GM19238 (cell line): Measurements from ENCODE around the gene PAFAH1B2.
"Not testable (repeated sequence)": the region's sequence is repeated elsewhere in the genome, so short reads cannot be mapped to it uniquely, and the experiment has no call there.

ENCODE experiments used
- DNase-seq: peaks from one replicate; pipeline ENCODE4 v3.0.0; 2011; ENCODE audit warnings: low spot score; ENCODE audit not compliant: insufficient read length

Gene PAFAH1B2

DNA sequence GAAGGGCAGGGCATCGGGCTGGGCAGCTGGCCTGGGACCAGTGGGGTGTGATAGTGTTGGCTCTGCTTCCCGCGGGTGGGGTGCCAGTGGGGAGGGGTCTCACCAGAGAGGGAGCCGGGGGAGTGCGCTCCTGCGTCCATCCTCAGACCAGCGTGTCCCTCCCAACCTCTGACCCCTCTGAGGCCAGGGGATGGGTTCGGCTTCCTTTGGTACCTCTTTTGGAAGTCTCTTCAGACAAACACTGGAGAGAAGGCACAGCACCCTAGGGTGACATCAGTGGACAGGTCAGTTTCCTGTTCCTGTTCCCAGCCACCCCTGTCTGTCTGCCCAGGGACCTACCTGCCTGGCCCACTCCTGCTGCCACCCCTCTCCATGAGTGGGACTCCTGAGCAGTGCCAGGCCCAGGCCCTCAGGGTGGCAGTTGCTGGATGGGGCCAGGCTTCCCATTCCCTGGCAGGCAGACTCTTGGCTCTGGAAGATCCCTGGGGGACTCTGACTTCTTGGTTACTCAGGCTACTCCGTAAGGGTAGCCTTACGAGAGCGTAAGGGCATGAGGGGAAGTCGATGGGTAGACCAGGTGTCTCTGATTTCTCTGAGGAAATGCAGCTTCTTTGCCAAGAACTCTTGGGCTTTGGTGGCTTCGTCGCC is 57.7 kb downstream of the PAFAH1B2 start:
- DNase-seq: no peak

DNA sequence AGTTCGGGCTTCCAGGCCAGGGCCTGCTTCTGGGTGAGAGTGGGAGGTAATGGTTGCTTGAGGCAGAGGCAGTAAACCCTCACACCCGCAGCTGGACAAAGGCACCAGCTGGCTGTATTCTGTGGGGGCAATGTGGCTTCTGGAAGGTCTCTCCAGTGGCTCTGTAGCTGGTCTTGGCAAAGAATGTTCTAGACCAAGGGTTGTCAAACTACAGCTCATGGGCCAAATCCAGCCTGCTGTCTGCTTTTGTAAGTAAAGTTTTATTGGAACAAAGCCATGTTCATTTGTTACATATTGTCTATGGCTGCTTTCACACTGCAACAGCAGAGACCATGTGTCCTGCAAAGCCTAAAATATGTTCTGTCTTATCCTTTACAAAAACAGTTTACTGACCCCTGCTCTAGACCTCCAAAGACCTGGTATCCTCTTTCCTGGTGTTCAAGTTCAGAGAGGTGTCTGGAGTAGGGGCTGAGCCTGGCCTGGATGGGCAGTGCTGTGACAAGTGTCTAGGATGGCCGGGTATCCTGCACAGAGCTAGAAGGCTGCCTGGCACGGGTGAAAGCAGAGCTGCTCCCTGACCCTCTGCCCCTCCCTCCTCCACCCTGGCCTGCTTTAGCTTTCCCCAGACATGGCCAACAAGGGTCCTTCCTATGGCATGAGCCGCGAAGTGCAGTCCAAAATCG is 58.4 kb downstream of the PAFAH1B2 start:
- no peak for DNase-seq

DNA sequence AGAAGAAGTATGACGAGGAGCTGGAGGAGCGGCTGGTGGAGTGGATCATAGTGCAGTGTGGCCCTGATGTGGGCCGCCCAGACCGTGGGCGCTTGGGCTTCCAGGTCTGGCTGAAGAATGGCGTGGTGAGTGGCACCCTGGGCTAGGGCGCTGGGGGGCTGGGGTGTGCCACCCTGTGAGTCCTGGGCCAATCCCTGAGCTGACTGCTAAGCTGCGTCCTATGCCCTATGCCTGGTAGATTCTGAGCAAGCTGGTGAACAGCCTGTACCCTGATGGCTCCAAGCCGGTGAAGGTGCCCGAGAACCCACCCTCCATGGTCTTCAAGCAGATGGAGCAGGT is 59.0 kb downstream of the PAFAH1B2 start:
- no peak for DNase-seq

DNA sequence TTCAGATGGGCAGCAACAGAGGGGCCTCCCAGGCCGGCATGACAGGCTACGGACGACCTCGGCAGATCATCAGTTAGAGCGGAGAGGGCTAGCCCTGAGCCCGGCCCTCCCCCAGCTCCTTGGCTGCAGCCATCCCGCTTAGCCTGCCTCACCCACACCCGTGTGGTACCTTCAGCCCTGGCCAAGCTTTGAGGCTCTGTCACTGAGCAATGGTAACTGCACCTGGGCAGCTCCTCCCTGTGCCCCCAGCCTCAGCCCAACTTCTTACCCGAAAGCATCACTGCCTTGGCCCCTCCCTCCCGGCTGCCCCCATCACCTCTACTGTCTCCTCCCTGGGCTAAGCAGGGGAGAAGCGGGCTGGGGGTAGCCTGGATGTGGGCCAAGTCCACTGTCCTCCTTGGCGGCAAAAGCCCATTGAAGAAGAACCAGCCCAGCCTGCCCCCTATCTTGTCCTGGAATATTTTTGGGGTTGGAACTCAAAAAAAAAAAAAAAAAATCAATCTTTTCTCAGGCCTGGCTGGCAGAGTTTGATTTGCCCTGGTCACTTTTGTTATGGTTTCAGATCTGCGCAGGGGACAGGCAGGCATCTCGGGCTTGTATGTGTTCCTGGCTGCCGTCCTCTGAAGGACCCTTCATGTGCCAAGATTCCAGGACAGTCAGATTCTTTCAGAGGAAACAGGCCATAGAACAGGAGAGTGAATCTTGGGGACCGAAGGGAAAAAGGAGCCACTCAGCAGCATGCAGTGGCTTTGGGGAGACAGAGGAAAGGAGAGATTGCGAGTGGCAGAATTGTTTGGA is 60.4 kb downstream of the PAFAH1B2 start:
- DNase-seq: no peak

DNA sequence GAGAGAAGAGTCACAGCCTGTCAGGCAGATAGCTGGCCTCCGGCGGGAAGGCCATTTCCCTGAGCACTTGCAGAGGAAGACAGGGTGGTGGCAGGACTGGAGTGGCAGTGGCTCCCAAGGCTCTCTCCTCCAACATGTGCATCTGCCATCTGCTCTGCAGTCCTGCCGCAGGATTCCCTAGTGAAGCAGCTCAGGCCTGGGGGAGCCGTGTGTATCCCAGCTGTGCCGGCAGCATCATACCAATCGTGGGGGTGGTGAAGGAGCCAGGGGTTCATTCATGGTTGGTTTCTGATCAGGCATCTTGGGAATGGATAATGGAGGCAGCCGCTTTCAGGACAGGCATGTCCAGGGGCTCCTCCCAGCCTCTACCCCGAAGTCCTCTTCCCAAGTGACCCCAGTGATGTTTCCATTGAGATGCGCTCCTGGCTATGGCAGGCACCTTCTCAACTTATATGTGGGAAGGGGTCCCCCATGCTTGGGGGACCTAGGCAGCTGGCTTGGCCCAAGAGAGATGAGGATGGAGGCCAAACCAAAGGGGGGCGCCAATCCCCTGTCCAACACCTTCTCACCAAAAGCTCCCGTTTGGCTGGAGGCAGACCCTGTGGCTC is 61.2 kb downstream of the PAFAH1B2 start:
- DNase-seq: no peak

DNA sequence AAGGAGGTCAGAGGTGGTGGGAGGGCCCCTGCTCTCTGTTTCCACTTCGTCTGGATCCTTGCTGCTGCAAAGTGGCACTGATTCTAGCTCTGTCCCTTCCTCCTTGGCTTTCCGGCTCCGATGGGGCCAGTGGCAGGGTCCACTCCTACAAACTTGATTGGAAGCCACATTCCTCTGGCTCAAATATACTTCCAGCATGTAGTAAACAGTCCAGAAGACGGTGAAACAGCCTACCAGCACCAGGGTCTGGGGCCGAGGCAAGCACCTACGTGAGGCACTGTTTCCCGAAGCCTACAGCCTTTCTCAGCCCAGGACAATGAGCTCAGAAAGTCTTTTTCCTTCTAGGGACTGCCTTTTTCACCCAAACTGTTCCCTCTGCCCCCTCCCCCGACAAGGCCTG is 62.0 kb downstream of the PAFAH1B2 start:
- not testable (repeated sequence) for DNase-seq

DNA sequence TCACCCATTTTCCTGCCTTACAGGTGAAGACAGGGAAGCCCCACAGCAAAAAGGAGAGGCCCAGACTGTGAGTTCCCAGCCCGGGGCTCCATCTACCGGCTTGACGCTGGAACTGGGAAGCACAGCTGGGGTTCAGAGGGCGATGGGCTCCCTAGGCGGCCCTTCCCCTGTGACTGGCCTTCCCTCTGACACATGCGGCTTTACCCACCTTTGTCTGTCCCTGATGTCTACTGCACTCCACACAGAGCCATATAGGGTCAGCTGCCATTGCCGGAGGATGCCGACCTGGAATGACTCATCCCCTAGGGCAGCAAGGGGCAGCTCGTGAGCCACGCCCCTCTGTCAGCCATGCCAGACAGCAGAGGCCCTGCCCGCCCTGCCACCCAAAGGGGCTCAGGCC is 62.8 kb downstream of the PAFAH1B2 start:
- not testable (repeated sequence) for DNase-seq

DNA sequence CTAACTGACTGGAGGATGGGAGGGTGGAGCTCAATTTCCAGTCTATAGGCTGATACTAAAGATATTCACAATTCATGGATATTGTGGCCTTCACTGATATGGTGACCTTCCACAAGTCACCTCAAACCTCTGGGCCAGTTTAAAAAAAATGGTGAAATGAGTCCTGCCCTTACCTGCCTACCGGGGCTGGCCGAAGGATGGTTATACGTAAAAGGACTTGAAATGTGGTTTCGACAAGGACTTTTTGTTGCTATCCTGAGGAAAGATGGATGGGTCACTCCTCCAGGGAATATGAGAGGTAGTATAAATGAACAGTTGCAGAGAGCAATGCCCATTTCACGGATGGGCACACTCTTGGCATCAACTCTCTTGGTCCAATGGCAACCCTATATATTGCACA is 63.4 kb downstream of the PAFAH1B2 start:
- not testable (repeated sequence) for DNase-seq

DNA sequence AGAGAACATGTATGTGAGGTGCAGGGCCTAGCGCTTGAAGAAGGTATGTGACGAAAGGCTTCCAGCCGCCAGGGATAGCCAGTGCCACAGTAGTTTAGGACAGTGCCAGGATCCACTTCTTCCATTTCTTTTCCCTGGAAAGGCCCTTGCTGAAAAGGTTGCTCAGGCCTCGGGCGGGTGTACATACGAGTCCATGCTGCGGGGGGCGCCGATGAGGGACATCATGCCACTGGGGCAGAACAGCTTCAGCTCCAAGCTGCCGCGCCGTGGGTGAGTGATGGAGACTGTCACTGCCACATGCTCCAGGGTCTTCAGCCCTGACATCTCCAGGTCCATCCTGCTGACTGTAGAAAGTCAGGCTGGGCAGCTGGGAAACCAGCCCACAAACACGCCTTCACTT is 64.6 kb downstream of the PAFAH1B2 start:
- not testable (repeated sequence) for DNase-seq

DNA sequence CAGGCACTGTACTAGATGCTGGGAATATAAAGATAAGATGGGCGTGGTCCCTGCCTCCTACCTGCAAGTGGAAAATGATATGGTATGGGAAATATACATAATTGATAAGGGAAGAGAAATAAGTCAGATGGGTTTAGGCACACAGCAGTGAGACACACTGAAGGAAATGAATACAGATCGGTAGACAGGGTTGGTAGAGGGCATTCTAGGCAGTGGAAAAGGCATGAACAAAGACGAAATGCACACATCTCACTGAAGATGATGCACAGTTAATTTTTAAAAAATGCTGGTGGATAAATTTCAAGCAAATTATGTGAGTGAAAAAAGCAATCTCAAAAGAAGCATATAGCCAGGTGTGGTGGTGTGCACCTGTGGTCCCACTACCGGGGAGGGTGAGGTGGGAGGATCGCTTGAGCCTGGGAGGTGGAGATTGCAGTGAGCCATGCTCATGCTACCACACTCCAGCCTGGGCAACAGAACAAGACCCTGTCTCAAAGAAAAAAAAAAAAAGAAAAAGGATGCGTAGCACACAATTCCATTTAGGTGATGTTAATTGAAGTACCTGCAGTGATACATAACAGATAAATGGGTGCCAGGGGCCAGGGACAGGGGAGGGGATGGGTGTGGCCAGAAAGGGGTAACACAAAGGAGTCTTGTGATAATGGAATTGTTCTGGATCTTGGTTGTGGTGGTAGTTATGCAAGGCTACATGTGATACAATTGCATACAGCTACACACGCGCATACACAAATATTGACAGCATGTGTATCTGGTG is 65.5 kb downstream of the PAFAH1B2 start:
- not testable (repeated sequence) for DNase-seq

DNA sequence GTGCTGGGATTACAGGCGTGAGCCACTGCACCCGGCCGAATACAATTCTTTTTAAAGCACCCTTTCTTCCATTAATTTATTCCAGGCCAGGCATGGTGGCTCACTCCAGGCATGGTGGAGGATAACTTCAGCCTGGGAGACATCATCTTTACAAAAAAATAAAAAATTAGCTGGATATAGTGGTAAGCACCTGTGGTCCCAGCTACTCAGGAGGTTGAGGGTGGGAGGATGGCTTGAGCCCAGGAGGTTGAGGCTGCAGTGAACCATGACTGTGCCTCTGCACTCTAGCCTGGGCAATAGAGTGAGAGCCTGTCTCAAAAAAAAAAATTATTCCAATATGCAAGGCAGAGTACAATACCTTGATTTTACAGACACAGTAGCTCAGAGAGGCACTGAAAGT is 66.5 kb downstream of the PAFAH1B2 start:
- no peak for DNase-seq

DNA sequence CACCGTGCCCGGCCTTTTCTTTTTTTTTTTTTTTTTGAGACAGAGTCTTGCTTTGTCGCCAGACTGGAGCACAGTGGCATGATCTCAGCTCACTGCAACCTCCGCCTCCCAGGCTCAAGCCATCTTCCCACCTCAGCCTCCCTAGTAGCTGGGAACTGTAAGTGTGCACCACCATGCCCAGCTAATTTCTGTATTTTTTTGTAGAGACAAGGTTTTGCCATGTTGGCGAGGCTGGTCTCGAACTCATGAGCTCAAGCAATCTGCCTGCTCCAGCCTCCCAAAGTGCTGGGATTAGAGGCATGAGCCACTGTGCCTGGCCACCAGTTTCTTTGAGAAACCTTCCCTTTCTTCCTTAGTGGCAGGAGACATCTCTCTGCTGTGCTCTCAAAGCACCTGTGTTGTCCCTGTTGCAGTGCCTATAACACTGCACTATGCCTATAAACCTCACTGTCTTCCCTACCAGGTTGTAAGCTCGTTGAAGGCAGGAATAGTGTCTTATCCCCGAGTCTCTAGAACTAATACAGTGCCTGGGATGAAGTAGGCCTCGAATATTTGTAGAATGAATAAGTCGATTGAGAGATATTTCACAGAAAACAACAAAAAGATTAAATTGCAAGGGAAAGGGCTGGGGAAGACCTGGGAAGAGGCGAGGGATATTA is 68.7 kb downstream of the PAFAH1B2 start:
- DNase-seq: no peak

DNA sequence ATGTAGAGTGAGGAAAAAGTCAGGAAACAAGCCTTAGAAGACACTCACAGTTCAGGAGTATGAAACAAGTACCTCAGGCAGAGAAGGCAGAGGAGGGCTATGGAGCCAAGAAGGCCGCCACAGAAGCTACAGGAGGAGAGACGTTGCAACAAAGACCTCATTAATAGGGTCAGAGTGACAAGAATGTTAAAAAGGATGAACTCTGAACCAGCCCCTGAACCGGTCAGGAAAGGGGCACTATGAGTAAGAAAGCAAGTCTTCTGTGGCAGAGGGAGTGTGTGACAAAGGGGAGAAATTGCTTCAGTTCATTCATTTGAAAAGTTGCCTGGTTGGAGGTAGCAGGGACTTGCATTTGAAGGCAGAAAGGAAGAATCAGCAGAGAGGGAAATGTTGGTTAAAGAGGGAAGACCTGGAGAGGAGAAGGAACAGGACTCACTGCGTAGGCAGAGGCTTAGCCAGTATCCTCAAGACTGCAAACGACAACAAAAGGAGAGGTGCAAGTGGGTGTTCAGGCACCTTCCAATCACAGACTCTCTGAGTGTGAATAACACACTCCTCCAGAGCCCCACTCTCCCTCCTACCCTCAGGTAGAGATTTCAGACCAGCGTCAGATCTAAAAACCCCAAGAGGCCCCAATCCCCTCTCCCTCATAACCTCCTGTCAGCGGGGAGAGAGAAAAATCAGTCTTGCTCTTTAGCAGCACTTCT is 70.5 kb downstream of the PAFAH1B2 start:
- no peak for DNase-seq

DNA sequence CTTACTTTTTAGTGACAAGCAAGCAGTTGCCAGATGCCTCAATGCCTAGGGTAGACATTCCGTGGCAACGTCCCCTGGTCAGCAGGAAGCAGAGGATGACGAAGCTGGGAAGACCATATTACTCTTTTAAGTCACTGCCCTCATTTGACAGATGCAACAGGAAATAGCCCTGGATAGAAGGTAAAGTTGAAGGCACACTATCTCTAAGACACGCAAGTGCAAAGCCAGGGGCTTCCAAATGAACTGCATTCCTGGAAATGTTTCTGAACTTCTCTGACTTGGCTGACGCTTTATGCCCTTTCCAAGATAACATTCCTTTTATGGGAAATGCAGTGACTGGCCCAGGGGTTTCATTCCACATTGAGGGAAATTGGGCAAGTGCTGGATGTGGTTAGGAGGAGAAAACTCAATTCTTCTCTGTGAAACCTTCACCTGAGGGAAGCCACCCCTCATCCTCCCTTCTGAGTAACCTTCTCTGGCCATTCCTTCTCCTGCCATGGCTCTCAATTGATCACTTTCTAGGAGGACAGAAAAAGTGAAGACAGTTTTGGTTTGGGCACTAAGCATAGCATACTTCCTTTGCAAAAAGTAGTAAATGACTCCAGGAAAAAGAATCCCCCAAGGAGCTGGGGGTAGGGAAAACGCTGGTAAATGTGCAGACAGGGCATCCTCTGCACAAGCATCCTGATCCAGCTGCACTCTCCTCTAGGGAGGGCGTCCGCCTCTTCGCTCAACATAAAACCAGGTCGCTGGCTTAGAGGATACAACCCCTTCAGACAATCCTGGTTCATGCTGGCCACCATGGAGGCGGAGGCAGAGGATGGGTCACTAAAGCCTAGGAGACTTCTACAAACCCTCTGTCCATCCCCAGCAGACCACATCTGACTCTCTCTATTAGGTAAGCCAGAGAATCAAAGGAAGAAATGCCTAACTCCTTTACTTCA is 73.3 kb downstream of the PAFAH1B2 start:
- DNase-seq: no peak

DNA sequence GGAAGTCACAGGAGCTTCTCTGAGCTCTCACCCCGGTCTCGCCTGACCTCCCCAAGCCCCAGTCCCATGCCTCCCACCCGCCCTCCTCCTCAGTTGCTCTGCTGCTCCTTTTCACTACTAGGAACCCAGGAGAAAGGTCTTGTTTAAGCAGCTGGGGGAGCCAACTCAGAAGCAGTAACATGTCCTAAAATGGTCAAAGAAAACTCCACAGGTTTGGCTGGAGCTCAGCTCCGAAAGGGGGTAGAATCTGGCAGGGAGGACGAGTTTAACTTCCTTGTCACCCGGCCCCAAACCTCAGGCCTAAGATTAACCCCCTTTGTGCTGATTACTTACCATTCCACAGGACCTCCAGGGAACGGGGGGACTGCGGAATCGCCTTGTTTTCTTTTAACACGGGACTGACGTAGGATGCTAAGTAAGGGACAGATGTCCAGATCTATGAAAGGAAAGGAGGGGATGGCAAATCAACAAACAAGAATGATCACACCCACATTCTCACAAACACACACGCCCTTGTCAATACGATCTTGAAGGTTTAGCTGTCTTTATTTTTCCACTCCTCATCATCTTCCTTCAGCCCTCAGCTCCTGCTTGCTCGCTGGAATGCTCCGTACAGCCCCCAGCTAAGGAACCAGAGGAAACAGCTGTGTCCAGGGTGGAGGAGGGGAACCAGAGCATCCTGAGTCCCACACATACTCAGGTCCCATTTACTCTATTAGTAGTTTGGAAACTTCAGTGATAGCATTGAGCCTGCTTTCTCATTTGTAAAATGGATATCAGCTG is 74.2 kb downstream of the PAFAH1B2 start:
- DNase-seq: no peak

DNA sequence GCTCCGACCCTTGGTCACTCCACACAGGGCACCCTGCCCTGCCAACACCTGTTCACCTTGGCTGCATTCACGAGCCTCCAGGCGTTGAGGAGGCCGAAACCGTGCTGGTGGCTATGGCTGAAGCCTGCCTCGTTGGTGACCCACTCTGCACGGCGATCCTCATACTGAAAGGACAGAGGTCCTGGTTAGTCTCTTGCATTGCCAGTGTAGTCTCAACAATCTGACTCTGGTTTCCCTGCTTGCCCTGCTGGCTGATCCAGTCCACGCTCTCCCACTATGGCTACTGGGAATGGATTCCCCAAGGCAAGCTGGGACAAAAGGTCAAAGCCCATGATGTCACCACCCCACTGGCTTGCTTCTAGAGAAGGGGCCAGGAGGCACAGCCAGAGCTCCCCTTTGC is 74.9 kb downstream of the PAFAH1B2 start:
- DNase-seq: no peak

DNA sequence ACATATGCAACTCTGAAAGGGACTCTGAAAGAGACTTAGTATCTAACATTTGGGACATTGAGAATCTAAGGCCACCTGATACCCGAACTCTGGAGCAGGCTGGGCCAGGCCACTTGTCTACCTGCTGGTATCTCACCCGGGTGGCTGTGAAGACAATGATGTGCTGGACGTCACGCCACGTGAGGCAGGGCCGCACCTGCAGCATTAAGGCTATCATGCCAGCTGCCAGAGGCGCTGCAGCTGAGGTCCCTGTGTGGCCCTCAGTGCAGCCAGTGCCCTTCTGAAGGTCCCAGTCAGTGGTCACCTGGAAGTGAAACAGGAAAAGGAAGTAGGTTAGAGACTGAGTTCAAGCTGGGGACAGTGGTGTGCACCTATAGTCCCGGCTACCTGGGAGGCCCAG is 75.4 kb downstream of the PAFAH1B2 start:
- no peak for DNase-seq

DNA sequence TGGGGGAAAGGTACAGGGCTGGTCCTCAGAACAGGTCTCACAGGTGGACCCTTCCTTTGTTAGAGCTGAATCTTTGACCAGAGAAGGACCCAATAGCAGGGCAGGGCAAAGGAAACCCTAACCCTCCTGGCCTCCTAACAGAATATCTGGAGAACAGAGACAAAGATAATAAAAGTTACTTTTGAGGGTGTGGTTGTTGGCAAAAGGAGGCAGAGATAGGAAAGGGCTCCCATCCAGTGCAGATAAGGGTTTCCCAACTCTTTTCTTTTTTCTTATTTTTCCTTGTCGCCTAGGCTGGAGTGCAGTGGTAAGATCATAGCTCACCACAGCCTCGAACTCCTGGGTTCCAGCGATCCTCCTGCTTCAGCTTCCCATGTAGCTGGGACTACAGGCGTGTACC is 75.9 kb downstream of the PAFAH1B2 start:
- no peak for DNase-seq
